Duodenal mucosa (tissue), 2 donors: ENCODE measurements around the gene KSR2.

Source experiments
- H3K27ac ChIP-seq: one replicate; pipeline ENCODE4 v1.7.0; 2013; ENCODE audit warnings: low read depth, low read length
- H3K27me3 ChIP-seq, 2 donors: one replicate each; pipeline ENCODE4 v1.7.0; 2013; ENCODE audit warnings: low read length in 2 of 2, control low read depth in 1 of 2; ENCODE audit not compliant: insufficient read depth in 2 of 2, control insufficient read depth in 1 of 2
- H3K36me3 ChIP-seq, 2 donors: one replicate each; pipeline ENCODE4 v1.7.0; 2013; ENCODE audit warnings: low read length in 2 of 2, control low read depth in 1 of 2; ENCODE audit not compliant: insufficient read depth in 2 of 2, control insufficient read depth in 1 of 2
- H3K4me1 ChIP-seq, 2 donors: one replicate each; pipeline ENCODE4 v1.7.0; 2013; ENCODE audit warnings: low read length in 2 of 2, control low read depth in 1 of 2; ENCODE audit not compliant: insufficient read depth in 2 of 2, control insufficient read depth in 1 of 2
- H3K4me3 ChIP-seq, 2 donors: one replicate each; pipeline ENCODE4 v1.7.0; 2013; ENCODE audit warnings: low read length in 2 of 2, low read depth in 1 of 2
- H3K9ac ChIP-seq, 2 donors: one replicate each; pipeline ENCODE4 v1.7.0; 2013; ENCODE audit warnings: low read length in 2 of 2, low read depth in 1 of 2
- H3K9me3 ChIP-seq, 2 donors: one replicate each; pipeline ENCODE4 v1.7.0; 2013; ENCODE audit warnings: low read length in 2 of 2, control low read depth in 1 of 2; ENCODE audit not compliant: control insufficient read depth in 1 of 2

KSR2 gene

GRCh38 chr12:117968151-117968789, 520 bp downstream of the KSR2 start:
- Histone ChIP-seq H3K4me3 (peak overlapping the region; percentile 49 to 58), H3K36me3 (no peaks in the 10 kb centered on the region), H3K4me1 (no peaks in the 10 kb centered on the region), H3K27ac (no peak overlapping the region), H3K27me3 (peaks cover 4 to 10% of the 10 kb centered on the region in 2 donors), H3K9me3 (peaks cover 0 to 5% of the 10 kb centered on the region in 2 donors), H3K9ac (no peak overlapping the region)

DNA sequence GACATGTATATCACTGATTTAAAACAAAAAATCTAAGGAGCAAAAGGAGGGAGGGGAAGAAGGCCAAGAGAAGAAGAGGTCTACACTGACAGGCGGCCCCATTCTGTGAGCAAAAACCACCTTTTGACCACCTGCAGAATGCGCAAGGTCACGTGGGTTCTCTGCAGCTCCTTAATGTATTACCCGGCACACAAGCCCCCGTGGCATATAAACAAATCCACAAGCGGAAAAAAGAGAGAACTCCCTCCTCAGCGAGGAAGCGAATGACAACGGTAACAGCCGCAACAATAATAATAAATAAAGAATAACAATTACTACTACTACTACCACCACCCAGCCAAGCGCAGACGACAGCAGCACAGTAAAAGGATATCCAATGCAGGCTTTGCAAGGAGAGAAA, 1.3 kb downstream of the KSR2 start:
- Histone ChIP-seq H3K27me3 (peaks cover 4 to 10% of the 10 kb centered on the region in 2 donors), H3K9me3 (peaks cover 0 to 5% of the 10 kb centered on the region in 2 donors), H3K9ac (no peak overlapping the region), H3K4me1 (no peaks in the 10 kb centered on the region), H3K36me3 (no peaks in the 10 kb centered on the region), H3K27ac (no peak overlapping the region), H3K4me3 (no peak overlapping the region)

- Histone ChIP-seq H3K27me3 (peaks cover 4 to 10% of the 10 kb centered on the region in 2 donors), H3K27ac (no peak overlapping the region), H3K9ac (no peak overlapping the region), H3K9me3 (peaks cover 0 to 5% of the 10 kb centered on the region in 2 donors), H3K4me3 (no peak overlapping the region), H3K36me3 (no peaks in the 10 kb centered on the region), H3K4me1 (no peaks in the 10 kb centered on the region)
Measured at GRCh38 chr12:117967043-117967442, 1.7 kb downstream of the KSR2 start.

DNA sequence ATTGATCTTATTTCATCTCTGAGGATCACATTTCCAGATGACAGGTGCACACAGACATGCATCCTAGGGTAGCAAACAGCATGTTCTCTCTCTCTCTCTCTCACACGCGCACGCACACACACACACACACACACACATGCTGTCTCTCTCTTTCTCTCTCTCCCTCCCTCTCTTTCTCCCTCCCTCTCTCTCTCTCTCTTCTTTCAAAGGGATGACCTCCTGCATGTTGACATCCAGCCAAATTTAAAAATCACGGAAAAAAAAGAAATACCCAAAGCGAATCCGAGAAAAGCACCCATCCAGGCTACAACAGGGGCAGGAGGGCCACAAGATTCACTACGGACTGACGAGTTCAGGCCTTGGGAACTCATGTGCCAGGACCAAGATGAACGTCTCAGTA, 2.3 kb downstream of the KSR2 start:
- peaks cover 4 to 10% of the 10 kb centered on the region in 2 donors for H3K27me3 ChIP-seq
- no peak overlapping the region for H3K9ac ChIP-seq
- no peaks in the 10 kb centered on the region for H3K9me3 ChIP-seq
- no peak overlapping the region for H3K4me3 ChIP-seq
- no peaks in the 10 kb centered on the region for H3K4me1 ChIP-seq
- no peak overlapping the region for H3K27ac ChIP-seq
- H3K36me3 ChIP-seq: no peaks in the 10 kb centered on the region

DNA sequence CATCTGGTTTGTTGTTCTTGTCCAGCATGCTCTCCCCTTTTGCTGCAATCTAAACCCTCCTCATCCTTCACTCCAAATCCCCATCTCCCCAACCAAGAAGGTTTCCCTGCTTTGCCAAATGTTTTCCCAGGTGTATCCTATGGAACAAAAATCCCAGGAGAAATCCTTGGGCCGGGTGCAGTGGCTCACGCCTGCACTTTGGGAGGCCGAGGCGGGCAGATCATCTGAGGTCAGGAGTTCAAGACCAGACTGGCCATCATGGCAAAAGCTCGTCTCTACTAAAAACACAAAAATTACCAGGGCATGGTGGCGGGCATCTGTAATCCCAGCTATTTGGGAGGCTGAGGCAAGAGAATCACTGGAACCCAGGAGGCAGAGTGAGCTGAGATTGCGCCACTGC, 5.0 kb downstream of the KSR2 start:
- peaks cover 4 to 10% of the 10 kb centered on the region in 2 donors for H3K27me3 ChIP-seq
- H3K36me3 ChIP-seq: no peaks in the 10 kb centered on the region
- no peak overlapping the region for H3K4me3 ChIP-seq
- H3K4me1 ChIP-seq: no peaks in the 10 kb centered on the region
- H3K9ac ChIP-seq: no peak overlapping the region
- H3K27ac ChIP-seq: no peak overlapping the region
- H3K9me3 ChIP-seq: no peaks in the 10 kb centered on the region

GRCh38 chr12:117936722-117937484, 31.9 kb downstream of the KSR2 start:
- Histone ChIP-seq H3K4me1 (peaks cover 0 to 3% of the 10 kb centered on the region in 2 donors), H3K36me3 (no peaks in the 10 kb centered on the region), H3K27me3 (no peaks in the 10 kb centered on the region), H3K9ac (no peak overlapping the region), H3K9me3 (no peaks in the 10 kb centered on the region), H3K27ac (no peak overlapping the region), H3K4me3 (no peak overlapping the region)

DNA sequence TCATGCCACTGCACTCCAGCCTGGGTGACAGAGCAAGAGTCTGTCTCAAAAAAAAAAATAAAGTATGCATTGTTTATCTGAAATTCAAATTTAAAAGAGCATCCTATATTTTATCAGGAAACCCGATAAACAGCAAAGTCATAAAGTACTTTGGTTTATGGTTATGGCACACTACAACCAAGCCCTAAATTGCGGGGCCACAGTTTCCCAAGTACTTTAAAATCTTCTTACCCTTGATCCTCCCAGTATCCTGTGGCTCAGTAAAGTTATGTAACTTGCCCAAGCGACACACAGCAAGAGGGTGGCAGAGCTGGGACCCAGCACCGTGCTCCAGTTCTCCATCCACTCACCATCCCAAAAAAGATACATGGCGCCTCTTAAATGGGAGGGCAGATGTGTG, 35.2 kb downstream of the KSR2 start:
- Histone ChIP-seq H3K9me3 (no peaks in the 10 kb centered on the region), H3K4me1 (peaks cover 0 to 3% of the 10 kb centered on the region in 2 donors), H3K4me3 (no peak overlapping the region), H3K36me3 (no peaks in the 10 kb centered on the region), H3K27ac (no peak overlapping the region), H3K9ac (no peak overlapping the region), H3K27me3 (no peaks in the 10 kb centered on the region)

DNA sequence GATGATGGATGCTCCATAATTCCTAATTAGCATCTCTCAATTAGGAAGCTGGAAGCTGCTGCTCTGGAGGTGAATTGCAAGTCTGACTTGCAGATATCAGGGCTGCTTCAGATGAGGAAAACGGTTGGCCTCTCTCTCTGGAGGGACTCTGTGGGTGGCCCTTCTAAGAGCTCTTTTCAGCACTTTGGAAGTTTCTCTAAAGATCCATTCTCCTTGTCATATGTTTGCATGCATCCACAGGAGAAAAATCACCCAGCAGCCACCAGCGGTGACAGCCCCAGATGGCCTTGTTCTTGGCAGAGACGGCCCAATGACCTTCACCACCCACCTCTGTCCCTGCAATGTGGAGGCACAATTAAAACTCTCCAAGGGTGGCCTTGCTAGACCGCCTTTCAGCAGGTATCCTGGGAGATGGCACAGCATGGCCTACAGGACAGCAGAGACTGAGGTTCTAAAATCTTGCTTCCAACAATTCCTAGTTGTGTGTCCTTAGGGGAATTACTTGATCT, 42.3 kb downstream of the KSR2 start:
- H3K4me1 ChIP-seq: no peaks in the 10 kb centered on the region
- H3K9ac ChIP-seq: no peak overlapping the region
- no peak overlapping the region for H3K4me3 ChIP-seq
- H3K9me3 ChIP-seq: no peaks in the 10 kb centered on the region
- no peak overlapping the region for H3K27ac ChIP-seq
- H3K27me3 ChIP-seq: no peaks in the 10 kb centered on the region
- no peaks in the 10 kb centered on the region for H3K36me3 ChIP-seq

GRCh38 chr12:117921929-117922777, 46.6 kb downstream of the KSR2 start:
- Histone ChIP-seq H3K27ac (no peak overlapping the region), H3K36me3 (no peaks in the 10 kb centered on the region), H3K9ac (no peak overlapping the region), H3K4me1 (no peaks in the 10 kb centered on the region), H3K9me3 (no peaks in the 10 kb centered on the region), H3K4me3 (no peak overlapping the region), H3K27me3 (no peaks in the 10 kb centered on the region)

DNA sequence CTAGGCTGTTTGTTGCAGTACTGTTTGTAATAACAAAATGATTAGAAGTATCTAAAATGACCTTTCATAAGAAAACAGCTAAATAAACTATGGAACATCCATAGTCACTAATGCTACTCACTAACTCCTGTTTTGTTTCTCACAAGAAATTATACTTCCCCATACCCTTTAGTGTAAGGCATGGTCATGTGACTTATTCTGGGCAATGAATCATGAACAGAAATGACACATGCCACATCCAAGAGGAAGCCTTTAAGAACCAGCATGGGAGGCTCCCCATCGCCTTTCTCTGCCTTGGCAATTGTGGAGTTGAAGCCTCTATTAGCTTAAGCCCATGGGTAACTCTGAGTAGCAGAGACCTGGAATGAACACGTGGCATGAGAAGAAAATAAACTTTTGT, 49.3 kb downstream of the KSR2 start:
- no peaks in the 10 kb centered on the region for H3K36me3 ChIP-seq

More for the DNA sequence above, 49.3 kb downstream of the KSR2 start:
- no peaks in the 10 kb centered on the region for H3K4me1 ChIP-seq
- H3K4me3 ChIP-seq: no peak overlapping the region
- no peaks in the 10 kb centered on the region for H3K9me3 ChIP-seq
- no peak overlapping the region for H3K27ac ChIP-seq
- H3K27me3 ChIP-seq: no peaks in the 10 kb centered on the region
- no peak overlapping the region for H3K9ac ChIP-seq
